Pancreas (tissue), 10 donors: Measurements from ENCODE around the gene BCL11B. TPM values are rescaled to one million over a fixed set of nuclear protein-coding genes. Genes with fewer than 3 reads are reported as not detected.
"Not testable (repeated sequence)": the region's sequence is repeated elsewhere in the genome, so short reads cannot be mapped to it uniquely, and the experiment has no call there.

Experiments
- ATAC-seq, 4 donors: fragments of 200-7000 bp; cut with Tn5 transposase; one replicate each; pipeline versions ENCODE4 v1.8.0 to v1.9.1; 2020; ENCODE audit warnings: mild to moderate bottlenecking in 4 of 4, moderate library complexity in 4 of 4
- DNase-seq, 6 donors: peaks; one replicate each; pipeline ENCODE4 v3.0.0-alpha.2; 2020
- FAIRE-seq: peaks from 2 replicates; lab custom pipeline; 2012; peaks lifted over from hg19 to GRCh38; lab: Jason Lieb, UNC
- H3K27ac ChIP-seq, 4 donors: fragments of 200-600 bp; sonication (generic); 1 replicate in 3 of 4; 2 replicates in 1 of 4; pipeline versions ENCODE4 v1.5.0 to v1.8.0; 2020
- H3K27me3 ChIP-seq, 4 donors: fragments of 200-600 bp; one replicate each; pipeline ENCODE4 v1.8.0; 2021
- H3K36me3 ChIP-seq, 3 donors: fragments of 200-600 bp; sonication (generic) in 1 of 3; one replicate each; pipeline versions ENCODE4 v1.5.0 to v1.8.0; 2020 to 2021
- H3K4me1 ChIP-seq, 3 donors: fragments of 200-600 bp; one replicate each; pipeline ENCODE4 v1.8.0; 2021
- H3K4me3 ChIP-seq, 4 donors: fragments of 200-600 bp; sonication (generic) in 2 of 4; one replicate each; pipeline versions ENCODE4 v1.5.0 to v1.8.0; 2020 to 2021
- H3K9me3 ChIP-seq, 4 donors: fragments of 200-600 bp; one replicate each; pipeline ENCODE4 v1.8.0; 2021
- CTCF ChIP-seq, 4 donors: fragments of 200-600 bp; sonication (generic) in 3 of 4; IDR thresholded peaks; one replicate each; pipeline versions ENCODE4 v1.5.0 to v1.8.0; 2021; ENCODE audit warnings: antibody characterized with exemption in 4 of 4
- WGBS, 2 donors: extraction: QIAGEN DNeasy Blood & Tissue Kit; methylation state at CpG; one replicate each; pipeline ENCODE4 v1.1.7; 2013; 5-methylcytosine and 5-hydroxymethylcytosine counted together
- intact Hi-C, 3 donors: fragments of 100-400 bp; cut with DNase I; formaldehyde crosslinking; loops; one replicate each; pipeline versions ENCODE4 v1.11.1 to v1.14.2; 2022
- polyA plus RNA-seq, 2 donors: library from polyadenylated mRNA; stranded (reverse); fragments of 200-250 nt; gene quantifications; one replicate each; pipeline ENCODE4 v1.2.3, GENCODE V29; 2013
- total RNA-seq, 6 donors: library from RNA; stranded (reverse); fragmentation: NEBNext Ultra II Directional in 4 of 6; extraction: Animal tissue kit (Norgen Biotek cat#: 25700) in 4 of 6; gene quantifications; one replicate each; pipeline versions ENCODE4 v1.2.1 to v1.2.4, GENCODE V29; 2021 to 2023
- donor health status: healthy with polysubstance abuse.
- donor health status: DM: no; HTN: no; CAD: no; lungs with moderate emphysema.
- donor health status: DM: no; HTN: no; CAD: no.
- donor health status: control.
- donor health status: control.
- donor health status: Bipolar disorder and iron deficiency.
- donor health status: DM: yes; HTN: yes; CAD: no.
- donor health status: DM: no; HTN: no; CAD: no.
- donor health status: DM: no; HTN: no; CAD: no.
- donor health status: DM: yes; HTN: yes; CAD: no.

Gene BCL11B
- total and polyA plus RNA-seq, 8 donors, result 0.04 to 0.47 (median 0.27) TPM

GRCh38 chr14:99188731-99189191 lies 83.2 kb downstream of the BCL11B start:
- no peak overlapping the region for H3K4me3 ChIP-seq
- WGBS, 2 donors, result 54 to 67% methylated on average over 19 of the region's 19 CpGs
- ATAC-seq (no peak), FAIRE-seq (no peak), DNase-seq (no peak)
- no peaks in the 10 kb centered on the region for H3K9me3 ChIP-seq
- peaks cover 0 to 5% (median 5%) of the 10 kb centered on the region in 3 donors for H3K4me1 ChIP-seq
- TF ChIP-seq CTCF (IDR thresholded peaks at IDR 0.05), result no peak
- intact Hi-C loops, result no loop called here
- no peaks in the 10 kb centered on the region for H3K36me3 ChIP-seq
- H3K27ac ChIP-seq, result no peak overlapping the region
- no peaks in the 10 kb centered on the region for H3K27me3 ChIP-seq

- intact Hi-C loops, result no loop called here
- Histone ChIP-seq H3K36me3 (no peaks in the 10 kb centered on the region), H3K27me3 (no peaks in the 10 kb centered on the region), H3K4me3 (no peak overlapping the region), H3K9me3 (no peaks in the 10 kb centered on the region), H3K4me1 (peaks cover 0 to 5% (median 5%) of the 10 kb centered on the region in 3 donors), H3K27ac (no peak overlapping the region)
- ATAC-seq (no peak), FAIRE-seq (no peak), DNase-seq (no peak)
- WGBS, 2 donors, result 62 to 75% methylated on average over 8 of the region's 8 CpGs
- no peak for TF ChIP-seq CTCF (IDR thresholded peaks at IDR 0.05)
Measured at GRCh38 chr14:99187858-99188257, 84.1 kb downstream of the BCL11B start.

GRCh38 chr14:99186956-99187690 lies 84.9 kb downstream of the BCL11B start:
- WGBS, 2 donors, result 78 to 81% methylated on average over 16 of the region's 16 CpGs
- Histone ChIP-seq H3K4me3 (no peak overlapping the region), H3K36me3 (no peaks in the 10 kb centered on the region), H3K27ac (no peak overlapping the region), H3K4me1 (peaks cover 0 to 5% (median 5%) of the 10 kb centered on the region in 3 donors), H3K9me3 (no peaks in the 10 kb centered on the region), H3K27me3 (no peaks in the 10 kb centered on the region)
- no peak for ATAC-seq
- intact Hi-C loops, result no loop called here
- no peak for TF ChIP-seq CTCF (IDR thresholded peaks at IDR 0.05)
- FAIRE-seq, result no peak
- no peak for DNase-seq

- intact Hi-C loops, H3K27ac ChIP-seq, H3K4me3 ChIP-seq, DNase-seq, H3K9me3 ChIP-seq, H3K27me3 ChIP-seq, FAIRE-seq, H3K36me3 ChIP-seq, ATAC-seq, H3K4me1 ChIP-seq: not testable (repeated sequence)
- 88 to 95% methylated on average over 8 of the region's 8 CpGs for WGBS, 2 donors
Measured at GRCh38 chr14:99186336-99186735, 85.7 kb downstream of the BCL11B start.

- intact Hi-C loops, result no loop called here
- H3K27me3 ChIP-seq, result no peaks in the 10 kb centered on the region
- ATAC-seq (no peak), DNase-seq (no peak), FAIRE-seq (no peak)
- WGBS, 2 donors, result 86 to 94% methylated on average over 16 of the region's 16 CpGs
- H3K36me3 ChIP-seq, result no peaks in the 10 kb centered on the region
- no peaks in the 10 kb centered on the region for H3K4me1 ChIP-seq
- no peak for TF ChIP-seq CTCF (IDR thresholded peaks at IDR 0.05)
- H3K4me3 ChIP-seq, result no peak overlapping the region
- H3K9me3 ChIP-seq, result no peaks in the 10 kb centered on the region
- no peak overlapping the region for H3K27ac ChIP-seq
Measured at GRCh38 chr14:99185436-99186068, 86.4 kb downstream of the BCL11B start.
